OCI-LY3 (cell line): ENCODE measurements around the gene TNMD.

Experiments
- EZH2phosphoT487 ChIP-seq: fragments of 200-600 bp; shearing (Covaris generic); IDR thresholded peaks from 2 replicates; pipeline ENCODE4 v1.6.1; 2018; ENCODE audit warnings: antibody characterized with exemption, mixed run types, low read depth
- TF ChIP-seq, protein P1 (sequence below): fragments of 200-600, 300-600 bp; sonication (generic); IDR thresholded peaks from 2 replicates; pipeline ENCODE4 v1.5.1; 2014; ENCODE audit warnings: antibody characterized with exemption, low read length, low read depth

- TF ChIP-seq, protein P1, sequence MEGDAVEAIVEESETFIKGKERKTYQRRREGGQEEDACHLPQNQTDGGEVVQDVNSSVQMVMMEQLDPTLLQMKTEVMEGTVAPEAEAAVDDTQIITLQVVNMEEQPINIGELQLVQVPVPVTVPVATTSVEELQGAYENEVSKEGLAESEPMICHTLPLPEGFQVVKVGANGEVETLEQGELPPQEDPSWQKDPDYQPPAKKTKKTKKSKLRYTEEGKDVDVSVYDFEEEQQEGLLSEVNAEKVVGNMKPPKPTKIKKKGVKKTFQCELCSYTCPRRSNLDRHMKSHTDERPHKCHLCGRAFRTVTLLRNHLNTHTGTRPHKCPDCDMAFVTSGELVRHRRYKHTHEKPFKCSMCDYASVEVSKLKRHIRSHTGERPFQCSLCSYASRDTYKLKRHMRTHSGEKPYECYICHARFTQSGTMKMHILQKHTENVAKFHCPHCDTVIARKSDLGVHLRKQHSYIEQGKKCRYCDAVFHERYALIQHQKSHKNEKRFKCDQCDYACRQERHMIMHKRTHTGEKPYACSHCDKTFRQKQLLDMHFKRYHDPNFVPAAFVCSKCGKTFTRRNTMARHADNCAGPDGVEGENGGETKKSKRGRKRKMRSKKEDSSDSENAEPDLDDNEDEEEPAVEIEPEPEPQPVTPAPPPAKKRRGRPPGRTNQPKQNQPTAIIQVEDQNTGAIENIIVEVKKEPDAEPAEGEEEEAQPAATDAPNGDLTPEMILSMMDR, result no peak
- no peak for TF ChIP-seq EZH2phosphoT487
Observed at GRCh38 chrX:100600340-100600739, 15.6 kb downstream of the TNMD start.
